ENCODE measurements around the gene LIF.
A peak's percentile ranks its signal among the peaks of the same experiment; 100 is the strongest.

The LIF gene

DNA sequence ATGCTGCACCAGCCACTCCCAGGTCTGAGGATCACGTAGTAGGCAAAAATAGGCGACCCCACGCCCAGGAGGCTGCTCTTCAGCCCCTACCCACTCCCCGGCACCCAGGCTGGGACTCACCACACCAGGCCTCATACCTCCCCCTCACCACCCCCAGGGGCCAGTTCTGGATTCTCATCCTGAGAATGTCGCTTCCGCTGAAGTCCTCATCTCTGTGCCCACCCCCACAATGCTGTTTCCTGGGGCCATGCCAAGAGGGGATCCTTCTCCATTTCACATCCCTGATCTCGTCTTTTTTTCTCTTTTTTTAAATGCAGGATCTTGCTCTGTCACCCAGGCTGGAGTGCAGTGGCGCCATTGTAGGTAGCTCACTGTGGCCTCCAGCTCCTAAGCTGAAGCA, 21.8 kb upstream of the LIF start:
- no peaks in the 10 kb centered on the region for H4K20me1 ChIP-seq (ENCODE audit: low read depth, low read length)
- no peaks in the 10 kb centered on the region for H3K36me3 ChIP-seq (ENCODE audit: low read length)
- H3K4me3 ChIP-seq (ENCODE audit: insufficient read depth, low read length, poor library complexity, severe bottlenecking) = no peak overlapping the region
- H3K79me2 ChIP-seq (ENCODE audit: insufficient read depth, low read length) = no peaks in the 10 kb centered on the region
- TF ChIP-seq EZH2phosphoT487 (conservative IDR thresholded peaks at IDR 0.05; ENCODE audit: low read length) = no peak
- no peak overlapping the region for H3K4me2 ChIP-seq (ENCODE audit: low read depth, low read length, poor library complexity, severe bottlenecking)
- no peaks in the 10 kb centered on the region for H3K9me3 ChIP-seq (ENCODE audit: insufficient read depth, low read length)
- no peak overlapping the region for H2AFZ ChIP-seq (ENCODE audit: low read depth, low read length, severe bottlenecking)
- no peaks in the 10 kb centered on the region for H3K27me3 ChIP-seq (ENCODE audit: low read length)
- no peaks in the 10 kb centered on the region for H3F3A ChIP-seq (ENCODE audit: insufficient read depth)
- H3K27ac ChIP-seq (ENCODE audit: low read depth, low read length) = no peak overlapping the region
- H3K9ac ChIP-seq (ENCODE audit: low read length) = no peak overlapping the region
- H3K9me2 ChIP-seq (replicated peaks; ENCODE audit: insufficient read depth, low read length) = no peaks in the 10 kb centered on the region

DNA sequence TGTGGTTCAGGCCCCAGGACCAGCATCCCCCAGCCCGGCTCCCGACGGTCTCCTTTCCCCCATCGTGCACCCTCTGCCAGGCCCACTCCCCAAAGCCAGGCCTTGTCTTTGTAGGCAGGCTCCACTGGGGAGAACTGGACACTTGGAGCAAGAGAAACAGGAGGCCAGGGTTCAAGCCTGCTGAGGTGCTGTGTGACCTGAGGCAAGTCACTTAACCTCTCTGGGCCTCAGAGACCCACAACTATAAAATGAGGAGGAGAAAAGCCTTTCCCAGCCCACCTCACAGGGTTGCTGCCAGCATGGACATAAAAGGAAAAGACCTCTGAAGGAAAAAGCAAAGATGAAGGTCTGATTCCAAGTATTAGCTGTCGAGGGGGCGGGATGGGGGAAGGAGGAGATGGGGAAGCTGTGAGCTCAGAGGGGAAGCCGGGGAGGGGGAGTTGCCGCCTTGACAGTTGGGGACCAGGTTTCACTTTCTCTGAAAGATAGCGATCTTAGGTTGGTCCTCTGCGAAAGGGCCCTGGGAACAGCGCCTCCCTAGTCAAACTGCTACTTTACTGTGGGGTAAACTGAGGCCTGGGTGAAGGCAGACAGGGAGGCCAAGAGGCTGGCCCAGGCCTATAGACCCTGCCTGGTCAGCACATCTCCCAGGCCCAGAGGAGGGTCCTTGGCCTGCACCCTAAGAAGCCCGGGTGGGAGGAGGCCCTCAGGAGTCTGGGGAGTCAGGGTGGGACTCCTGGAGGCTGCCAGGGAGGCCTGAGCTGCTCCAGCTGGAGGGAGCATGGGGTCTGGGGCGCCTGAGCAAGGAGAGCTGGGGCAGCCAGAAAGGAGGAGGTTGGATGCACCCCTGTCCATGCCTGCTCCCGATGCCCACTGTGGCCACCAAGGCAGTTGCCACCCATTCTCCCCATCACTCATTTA, 21.1 kb upstream of the LIF start:
- H3K4me2 ChIP-seq (ENCODE audit: low read depth, low read length, poor library complexity, severe bottlenecking) = no peak overlapping the region
- no peak overlapping the region for H3K9ac ChIP-seq (ENCODE audit: low read length)
- no peaks in the 10 kb centered on the region for H3K36me3 ChIP-seq (ENCODE audit: low read length)
- no peaks in the 10 kb centered on the region for H3K79me2 ChIP-seq (ENCODE audit: insufficient read depth, low read length)
- TF ChIP-seq, protein P1, sequence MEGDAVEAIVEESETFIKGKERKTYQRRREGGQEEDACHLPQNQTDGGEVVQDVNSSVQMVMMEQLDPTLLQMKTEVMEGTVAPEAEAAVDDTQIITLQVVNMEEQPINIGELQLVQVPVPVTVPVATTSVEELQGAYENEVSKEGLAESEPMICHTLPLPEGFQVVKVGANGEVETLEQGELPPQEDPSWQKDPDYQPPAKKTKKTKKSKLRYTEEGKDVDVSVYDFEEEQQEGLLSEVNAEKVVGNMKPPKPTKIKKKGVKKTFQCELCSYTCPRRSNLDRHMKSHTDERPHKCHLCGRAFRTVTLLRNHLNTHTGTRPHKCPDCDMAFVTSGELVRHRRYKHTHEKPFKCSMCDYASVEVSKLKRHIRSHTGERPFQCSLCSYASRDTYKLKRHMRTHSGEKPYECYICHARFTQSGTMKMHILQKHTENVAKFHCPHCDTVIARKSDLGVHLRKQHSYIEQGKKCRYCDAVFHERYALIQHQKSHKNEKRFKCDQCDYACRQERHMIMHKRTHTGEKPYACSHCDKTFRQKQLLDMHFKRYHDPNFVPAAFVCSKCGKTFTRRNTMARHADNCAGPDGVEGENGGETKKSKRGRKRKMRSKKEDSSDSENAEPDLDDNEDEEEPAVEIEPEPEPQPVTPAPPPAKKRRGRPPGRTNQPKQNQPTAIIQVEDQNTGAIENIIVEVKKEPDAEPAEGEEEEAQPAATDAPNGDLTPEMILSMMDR (IDR thresholded peaks at IDR 0.05; ENCODE audit: insufficient read depth, low read length, poor library complexity, severe bottlenecking) = no peak
- no peak for TF ChIP-seq EZH2phosphoT487 (conservative IDR thresholded peaks at IDR 0.05; ENCODE audit: low read length)
- no peak overlapping the region for H3K4me3 ChIP-seq (ENCODE audit: insufficient read depth, low read length, poor library complexity, severe bottlenecking)
- no peaks in the 10 kb centered on the region for H3F3A ChIP-seq (ENCODE audit: insufficient read depth)
- H3K9me3 ChIP-seq (ENCODE audit: insufficient read depth, low read length) = no peaks in the 10 kb centered on the region
- no peak overlapping the region for H3K27ac ChIP-seq (ENCODE audit: low read depth, low read length)
- H4K20me1 ChIP-seq (ENCODE audit: low read depth, low read length) = no peaks in the 10 kb centered on the region
- H3K9me2 ChIP-seq (replicated peaks; ENCODE audit: insufficient read depth, low read length) = no peaks in the 10 kb centered on the region
- H3K27me3 ChIP-seq (ENCODE audit: low read length) = no peaks in the 10 kb centered on the region
- no peak overlapping the region for H2AFZ ChIP-seq (ENCODE audit: low read depth, low read length, severe bottlenecking)

DNA sequence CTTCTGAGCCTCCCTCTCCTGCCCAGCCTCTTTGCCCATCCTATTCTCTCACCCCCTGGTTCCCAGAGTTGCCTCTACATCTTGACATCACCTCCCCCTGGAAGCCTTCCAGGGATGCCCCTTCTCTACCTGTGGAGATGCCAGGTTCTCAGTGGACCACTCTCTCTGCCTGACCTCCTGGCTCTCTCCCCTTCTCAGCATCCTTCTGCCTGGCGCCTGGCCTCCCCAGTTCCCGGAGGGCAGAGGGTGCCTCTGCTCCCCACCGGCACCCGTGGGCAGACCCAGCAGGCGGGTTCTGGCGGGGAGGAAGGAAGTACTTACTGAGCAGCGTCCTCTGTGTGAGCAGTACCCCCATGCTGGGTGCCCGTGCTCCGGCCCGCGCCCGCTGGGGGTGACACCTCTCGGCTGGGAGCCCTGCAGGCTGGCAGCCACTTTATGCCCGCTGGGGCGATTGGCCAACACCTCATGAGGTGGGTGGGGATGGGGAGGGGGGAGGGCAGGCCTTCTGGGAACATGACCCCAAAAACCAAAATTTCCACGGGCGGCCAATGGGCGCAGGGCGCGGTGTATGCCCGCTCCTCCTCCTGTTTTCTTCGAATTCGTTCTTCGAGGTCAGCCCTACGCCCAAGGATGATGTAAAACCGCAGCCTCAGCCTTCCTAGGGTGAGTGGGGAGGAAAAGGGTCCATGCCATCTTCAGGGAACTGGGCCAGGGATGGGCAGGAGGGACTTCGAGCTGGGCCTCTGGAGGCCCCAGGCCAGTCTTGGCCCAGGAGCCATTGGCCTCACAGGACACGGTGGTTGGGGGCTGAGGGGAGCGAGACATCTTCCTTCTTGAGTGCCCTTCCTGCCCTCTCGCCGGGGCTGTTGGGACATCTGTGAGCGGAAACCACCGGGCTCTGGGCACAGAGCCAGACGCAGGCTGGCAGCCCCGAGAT, 20.2 kb upstream of the LIF start, which contains the start of gene OSM:
OSM (minus strand) TSS at position 407 of the 937 bp plus-strand sequence; CDS start at position 355, 52 bp downstream.
- Histone ChIP-seq H3K79me2 (ENCODE audit: insufficient read depth, low read length) (no peaks in the 10 kb centered on the region), H3K9me3 (ENCODE audit: insufficient read depth, low read length) (no peaks in the 10 kb centered on the region), H3K9me2 (replicated peaks; ENCODE audit: insufficient read depth, low read length) (no peaks in the 10 kb centered on the region), H3K9ac (ENCODE audit: low read length) (no peak within 1 kb of the TSS), H3K27me3 (ENCODE audit: low read length) (no peaks in the 10 kb centered on the region), H2AFZ (ENCODE audit: low read depth, low read length, severe bottlenecking) (no peak within 1 kb of the TSS), H3K27ac (ENCODE audit: low read depth, low read length) (no peak within 1 kb of the TSS), H4K20me1 (ENCODE audit: low read depth, low read length) (no peaks in the 10 kb centered on the region), H3F3A (ENCODE audit: insufficient read depth) (no peaks in the 10 kb centered on the region), H3K36me3 (ENCODE audit: low read length) (no peaks in the 10 kb centered on the region), H3K4me2 (ENCODE audit: low read depth, low read length, poor library complexity, severe bottlenecking) (peak within 1 kb of the TSS; percentile 32), H3K4me3 (ENCODE audit: insufficient read depth, low read length, poor library complexity, severe bottlenecking) (no peak within 1 kb of the TSS)
- TF ChIP-seq, protein P1 (IDR thresholded peaks at IDR 0.05; ENCODE audit: insufficient read depth, low read length, poor library complexity, severe bottlenecking) = no peak
- TF ChIP-seq EZH2phosphoT487 (conservative IDR thresholded peaks at IDR 0.05; ENCODE audit: low read length) = no peak
